NCI-H1092 (cell line): ENCODE results near the gene MAB21L3.

ENCODE experiments used
- DNase-seq: peaks from one replicate; lab custom pipeline; 2025; lab: John Stamatoyannopoulos, UW

Gene MAB21L3

DNA sequence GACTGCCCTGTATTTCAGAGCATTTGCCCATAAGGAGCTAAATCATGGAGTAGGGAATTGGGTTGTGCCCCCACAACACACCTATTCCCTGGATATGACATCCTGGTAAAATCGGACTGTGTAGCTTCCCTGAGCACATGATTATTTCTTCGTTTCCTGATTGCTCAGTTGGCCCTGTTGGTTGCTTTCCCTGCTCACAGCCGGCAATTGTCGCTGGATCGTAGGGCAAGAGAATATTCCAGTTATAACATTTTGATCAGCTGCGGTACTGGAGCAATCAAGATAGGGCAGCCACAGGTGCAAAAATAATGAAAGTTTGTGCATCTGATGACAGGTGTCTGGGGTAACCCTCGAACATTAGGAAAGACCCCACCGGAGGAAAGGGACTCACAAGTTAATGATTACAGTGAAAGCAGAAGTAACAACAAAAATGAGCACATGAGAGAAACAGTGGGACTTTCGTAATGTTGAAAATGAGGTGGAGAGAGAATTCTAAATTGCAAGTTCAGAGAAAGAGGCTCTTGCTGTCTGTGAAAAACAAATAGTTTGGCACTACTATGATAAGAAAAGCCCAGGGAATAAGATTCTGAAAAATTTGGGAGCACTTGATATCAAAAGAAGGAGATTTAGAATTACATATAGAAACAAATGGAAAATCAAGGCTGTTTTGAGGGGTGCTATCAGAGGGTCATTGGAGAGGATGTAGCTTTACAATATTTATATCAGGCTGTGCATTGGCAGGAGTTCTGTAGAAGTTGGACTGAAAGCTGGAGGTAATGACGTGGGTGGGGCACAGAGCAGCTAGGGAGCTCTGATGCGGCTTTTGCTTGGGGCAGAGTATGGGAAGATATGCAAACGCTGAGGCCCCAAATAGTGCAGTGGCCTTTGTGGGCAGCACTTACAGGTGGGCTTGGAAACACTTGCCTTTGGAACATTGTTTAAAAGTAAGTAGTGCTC, at the start of gene MAB21L3:
MAB21L3 (plus strand) TSS at position 833 of the 957 bp plus-strand sequence. CDS start 1,217 bp downstream, outside the sequence.
- DNase-seq: no peak

DNA sequence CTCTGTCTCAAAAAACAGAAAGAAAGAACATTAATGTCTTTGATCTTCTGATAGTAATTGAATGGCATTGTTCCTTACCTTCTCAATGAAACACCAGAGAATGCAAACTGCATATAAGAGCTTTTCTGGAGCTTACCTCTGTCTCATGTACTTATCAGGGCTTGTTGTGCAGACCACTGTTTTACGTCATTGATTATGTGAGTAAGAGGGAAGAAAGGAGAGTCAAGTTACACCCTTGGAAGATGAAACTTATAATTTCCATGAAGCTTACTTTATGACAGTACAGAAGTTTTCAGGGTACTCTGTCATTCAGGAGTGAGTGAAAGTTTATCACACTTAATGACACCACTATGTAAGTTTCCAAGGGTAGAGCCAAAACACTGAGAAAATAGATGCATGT, 49.0 kb upstream of the MAB21L3 start:
- no peak for DNase-seq

DNA sequence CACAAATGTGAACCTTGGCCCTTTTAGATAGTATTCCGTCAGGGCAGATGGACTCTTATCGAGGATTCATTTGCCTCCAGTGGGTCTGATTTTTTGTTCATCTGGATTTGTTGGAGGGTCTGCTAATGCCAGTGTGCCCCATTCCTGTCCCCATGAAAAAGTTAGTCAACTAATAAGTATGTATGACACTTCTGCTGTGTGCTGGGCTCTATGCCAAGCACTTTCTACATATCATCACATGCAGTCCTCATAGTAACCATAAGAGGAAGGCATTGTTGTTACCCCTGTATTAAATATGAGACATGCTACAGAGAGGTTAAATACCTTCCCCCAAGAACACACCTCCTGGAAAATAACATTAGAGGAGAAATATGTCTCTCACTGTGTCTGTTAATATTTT, 46.6 kb upstream of the MAB21L3 start:
- no peak for DNase-seq

DNA sequence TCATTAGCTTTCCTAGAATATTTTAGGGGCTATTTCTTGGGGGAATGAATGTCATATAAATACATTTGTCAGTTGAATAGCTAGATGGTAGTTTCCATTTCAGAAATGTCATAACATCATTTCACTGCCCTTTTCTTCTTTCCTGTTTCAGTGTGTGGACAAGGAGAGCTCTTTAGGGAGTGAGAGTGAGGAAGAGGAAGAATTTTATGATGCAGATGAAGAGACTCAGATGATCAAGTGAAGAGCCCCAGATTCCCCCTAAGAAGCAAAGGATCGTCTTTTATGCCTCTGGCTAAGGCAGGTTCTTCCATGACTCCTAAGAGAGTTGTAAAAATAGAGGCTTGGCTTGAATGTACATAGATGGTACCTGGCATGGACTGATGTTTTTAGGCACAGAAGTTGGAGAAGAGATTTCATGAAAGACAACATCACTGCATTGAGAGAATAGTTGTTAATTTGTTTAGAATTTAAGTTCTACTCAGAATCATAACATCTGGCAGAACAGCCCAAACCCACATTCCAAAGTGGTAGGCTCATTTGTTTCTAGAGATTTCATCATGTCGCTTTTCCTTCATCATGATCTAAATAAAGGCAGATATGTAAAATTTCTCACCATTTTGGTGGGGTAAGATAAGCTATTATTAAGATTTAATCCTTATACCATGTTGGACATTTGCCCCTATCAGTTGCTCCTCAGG, 44.2 kb upstream of the MAB21L3 start:
- DNase-seq: no peak

DNA sequence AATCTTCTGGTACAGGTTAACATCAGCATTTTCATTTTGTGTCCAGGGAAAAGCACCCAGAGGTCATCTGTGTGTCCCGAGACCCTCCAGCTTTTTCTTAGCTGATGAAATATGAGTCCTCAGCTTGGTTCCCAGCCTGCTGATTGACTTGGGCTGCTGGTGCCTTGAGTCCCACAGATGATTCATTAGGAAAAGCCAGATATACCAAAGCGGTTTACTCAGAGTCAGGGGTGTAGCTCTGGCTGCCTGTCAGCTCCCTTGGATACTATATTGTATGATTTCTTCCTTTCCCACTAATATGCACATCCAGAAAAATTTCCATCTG, 43.7 kb upstream of the MAB21L3 start:
- no peak for DNase-seq

DNA sequence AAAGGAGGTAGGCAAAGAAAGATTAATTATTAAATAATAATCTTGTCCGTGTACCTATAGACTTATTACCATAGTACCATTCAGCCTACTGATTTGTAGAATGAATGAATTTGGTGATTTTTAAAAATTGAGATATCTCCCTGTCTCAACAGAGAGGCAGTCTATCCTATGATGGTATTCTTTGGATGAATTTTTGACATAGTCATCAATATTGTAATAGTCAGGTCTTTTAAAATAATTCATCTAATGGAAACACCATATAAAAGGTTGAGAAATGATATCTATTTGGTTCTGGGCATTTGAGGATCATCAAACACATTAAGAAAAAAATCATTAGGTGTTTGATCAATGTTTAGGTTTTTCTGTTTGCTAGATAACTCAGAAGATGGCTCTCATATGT, 35.6 kb upstream of the MAB21L3 start:
- no peak for DNase-seq

DNA sequence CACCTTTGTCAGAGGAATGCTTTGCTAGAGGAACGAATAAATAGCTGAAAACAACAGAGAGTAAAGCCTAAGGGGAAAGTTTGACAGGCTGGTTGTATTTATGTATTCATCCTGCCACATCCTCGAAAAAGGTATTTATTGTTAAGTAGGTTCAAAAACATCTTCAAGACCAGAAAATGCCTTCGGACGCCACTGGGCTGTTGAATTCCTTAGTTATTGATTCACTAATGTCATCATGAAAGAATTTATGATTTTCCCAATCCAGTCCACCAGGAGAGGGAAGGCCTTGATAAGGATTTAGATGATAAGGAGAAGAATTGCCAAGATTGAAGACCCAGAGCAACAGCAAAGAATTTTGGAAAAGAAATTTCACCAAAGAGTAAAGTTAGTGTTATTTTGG, 35.2 kb upstream of the MAB21L3 start:
- DNase-seq: no peak

DNA sequence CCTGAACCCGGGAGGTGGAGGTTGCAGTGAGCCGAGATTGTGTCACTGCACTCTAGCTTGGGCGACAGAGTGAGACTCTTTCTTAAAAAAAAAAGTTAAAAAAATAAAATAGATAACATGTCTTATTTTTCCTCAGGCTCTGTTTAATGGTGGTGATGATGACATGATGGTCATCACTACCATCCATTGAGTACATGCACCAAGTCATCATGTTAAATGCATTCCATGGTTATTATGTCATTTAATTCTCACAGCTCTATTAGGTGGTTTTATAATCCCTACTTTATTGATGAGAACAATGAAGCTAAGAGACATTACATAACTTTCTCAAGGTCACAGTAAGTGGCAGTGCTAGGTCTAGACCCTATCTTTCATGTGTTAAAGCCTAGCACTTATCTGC, 34.4 kb upstream of the MAB21L3 start:
- no peak for DNase-seq

DNA sequence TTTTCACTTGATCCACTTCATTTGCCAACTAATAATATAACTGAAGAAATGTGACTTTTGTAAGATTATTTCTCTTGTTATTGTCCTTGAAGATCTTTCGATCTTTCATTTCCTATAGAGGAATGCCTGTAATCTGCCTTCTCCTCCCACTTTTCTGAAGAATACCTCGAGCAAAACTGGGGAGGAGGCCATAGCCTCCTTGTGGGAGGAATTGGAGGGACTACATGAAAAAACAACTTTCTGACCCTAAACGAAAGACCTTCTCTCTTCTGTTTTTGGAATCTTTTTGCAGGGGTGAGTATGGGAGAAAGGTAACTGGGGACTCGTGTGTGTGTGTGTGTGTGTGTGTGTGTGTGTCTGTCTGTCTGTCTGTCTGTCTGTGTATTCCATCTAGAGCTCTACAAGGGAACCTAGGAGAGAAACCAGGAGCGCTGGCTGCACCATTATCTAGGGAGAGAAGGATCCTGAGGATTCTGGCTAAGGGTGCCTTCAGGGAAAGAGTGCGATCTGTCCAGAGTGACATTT, 32.4 kb upstream of the MAB21L3 start:
- no peak for DNase-seq

DNA sequence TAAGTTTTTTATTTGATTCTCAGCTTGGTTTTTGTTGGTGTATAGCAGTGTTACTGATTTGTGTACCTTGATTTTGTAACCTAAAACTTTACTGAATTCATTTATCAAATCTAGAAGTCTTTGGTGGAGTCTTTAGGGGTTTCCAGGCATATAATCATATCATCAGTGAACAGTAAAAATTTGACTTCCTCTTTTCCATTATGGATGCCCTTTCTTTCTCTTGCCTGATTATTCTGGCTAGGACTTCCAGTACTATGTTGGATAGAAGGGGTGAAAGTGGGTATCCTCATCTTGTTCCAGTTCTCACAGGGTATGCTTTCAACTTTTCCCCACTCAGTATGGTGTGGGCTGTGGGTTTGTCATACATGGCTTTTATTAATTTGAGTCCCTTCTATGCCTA, 23.6 kb upstream of the MAB21L3 start:
- DNase-seq: no peak

DNA sequence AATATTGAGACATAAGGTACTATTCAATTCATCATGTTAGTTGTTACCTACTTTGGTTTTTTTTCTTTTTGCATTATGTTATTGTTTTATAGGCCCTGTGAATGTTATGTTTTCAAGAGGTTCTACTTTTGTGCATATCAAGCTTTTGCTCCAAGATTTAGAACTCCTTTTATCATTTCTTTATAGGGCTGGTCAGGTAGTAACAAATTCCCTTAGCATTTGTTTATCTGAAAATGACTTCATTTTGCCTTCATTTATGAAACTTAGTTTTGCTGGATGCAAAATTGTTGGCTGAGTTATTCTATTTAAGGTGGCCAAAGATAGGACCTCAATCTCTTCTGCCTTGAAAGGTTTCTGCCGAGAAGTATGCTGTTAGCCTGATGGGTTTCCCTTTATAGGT, 21.3 kb upstream of the MAB21L3 start:
- no peak for DNase-seq

DNA sequence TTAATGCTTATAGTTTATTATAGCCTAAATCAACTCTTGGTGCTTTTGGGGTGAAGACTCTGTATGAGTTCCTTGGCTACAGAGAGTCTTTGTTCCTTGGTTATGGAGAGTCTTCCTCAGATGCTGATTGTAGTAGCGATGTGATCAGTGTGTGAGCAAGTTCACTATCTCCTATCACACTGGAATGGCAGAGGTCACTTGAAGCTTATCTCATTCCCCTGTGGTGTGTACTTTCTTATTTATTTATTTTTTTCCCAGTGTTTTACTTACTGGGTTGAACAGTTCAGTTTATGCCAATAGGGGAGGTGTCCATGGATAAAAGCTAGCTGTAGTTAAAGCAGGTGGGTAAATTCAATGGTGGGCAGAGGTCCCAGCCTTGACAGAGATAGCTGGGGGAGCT, 20.1 kb upstream of the MAB21L3 start:
- no peak for DNase-seq

DNA sequence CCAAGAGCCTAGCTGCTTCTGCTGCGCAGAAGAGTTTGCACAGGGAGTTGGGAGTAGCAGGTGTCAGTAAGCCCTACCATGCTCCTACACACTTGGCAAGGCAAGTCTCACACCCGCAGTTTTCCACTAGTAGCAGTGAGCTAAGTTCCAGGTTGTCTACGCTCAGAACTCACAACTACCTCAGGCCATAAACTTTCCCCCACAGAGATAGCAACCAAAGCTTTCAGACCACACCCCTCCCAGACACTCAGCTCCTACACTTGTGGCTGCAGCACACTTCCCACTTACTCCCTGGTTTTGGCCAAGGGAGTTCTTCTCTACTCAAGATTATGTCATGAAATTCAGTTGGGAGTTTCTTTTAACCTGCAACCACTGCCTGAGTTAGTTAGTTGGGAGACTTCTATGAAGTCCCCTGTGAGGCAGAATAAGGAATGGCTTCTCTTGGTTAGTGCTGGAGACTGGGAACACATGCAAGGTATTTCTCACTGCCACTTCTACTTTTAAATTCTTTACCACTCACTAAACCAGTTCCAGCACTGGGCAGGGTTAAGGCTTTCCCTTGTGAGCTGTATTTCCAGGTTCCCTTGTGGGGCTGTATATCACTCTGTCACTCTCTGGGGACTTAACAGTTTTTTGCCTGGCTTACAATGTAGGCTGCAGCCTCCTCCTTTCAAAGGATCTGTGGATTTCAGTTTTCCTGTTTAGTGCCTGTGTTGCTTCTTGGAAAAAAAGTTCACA, 18.3 kb upstream of the MAB21L3 start:
- DNase-seq: no peak

DNA sequence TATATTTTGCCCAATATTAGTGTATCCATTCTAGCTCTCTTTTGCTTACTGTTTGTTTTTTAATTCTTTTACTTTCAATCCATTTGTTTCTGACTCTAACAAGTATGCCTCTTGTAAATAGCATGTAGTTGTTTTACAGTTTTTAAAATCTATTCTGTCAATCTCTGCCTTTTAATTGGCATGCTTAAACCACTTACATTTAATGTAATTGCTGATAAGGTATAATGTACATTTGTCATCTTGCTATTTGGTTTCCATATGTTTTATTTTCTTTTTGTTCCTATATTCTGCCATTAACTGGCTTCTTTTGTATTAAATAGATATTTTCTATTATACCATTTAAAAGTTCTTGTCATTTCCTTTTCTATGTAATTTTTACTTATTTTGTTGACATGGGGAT, 16.2 kb upstream of the MAB21L3 start:
- DNase-seq: no peak

DNA sequence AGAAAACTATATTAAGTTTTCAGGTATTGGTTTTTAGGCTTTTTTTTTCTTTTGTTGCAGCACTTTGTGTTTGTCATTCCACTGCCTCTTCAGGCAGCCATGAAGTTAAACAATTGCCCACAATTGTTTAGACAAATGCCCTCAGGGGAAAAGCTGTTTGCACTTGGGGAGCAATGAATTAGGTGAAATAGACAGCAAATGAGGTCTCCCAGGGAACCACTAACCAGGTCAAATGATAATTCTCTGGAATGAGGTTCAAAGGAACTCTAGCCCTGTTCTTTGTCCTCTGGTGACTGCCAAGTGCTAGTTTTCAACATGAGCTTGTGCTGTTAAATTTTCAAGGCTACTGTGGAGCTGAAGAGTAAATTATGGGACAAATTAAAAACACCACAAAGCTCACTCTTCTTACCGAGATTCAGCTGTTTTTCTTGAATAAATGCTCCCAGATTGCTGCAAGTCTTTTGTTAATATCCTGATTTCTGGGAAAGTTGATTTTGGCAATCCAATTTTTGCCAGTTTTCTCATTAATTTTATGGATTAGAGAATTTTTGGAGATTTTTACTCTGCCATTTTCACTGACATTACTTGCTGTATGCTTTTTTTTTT, 15.1 kb upstream of the MAB21L3 start:
- DNase-seq: no peak

DNA sequence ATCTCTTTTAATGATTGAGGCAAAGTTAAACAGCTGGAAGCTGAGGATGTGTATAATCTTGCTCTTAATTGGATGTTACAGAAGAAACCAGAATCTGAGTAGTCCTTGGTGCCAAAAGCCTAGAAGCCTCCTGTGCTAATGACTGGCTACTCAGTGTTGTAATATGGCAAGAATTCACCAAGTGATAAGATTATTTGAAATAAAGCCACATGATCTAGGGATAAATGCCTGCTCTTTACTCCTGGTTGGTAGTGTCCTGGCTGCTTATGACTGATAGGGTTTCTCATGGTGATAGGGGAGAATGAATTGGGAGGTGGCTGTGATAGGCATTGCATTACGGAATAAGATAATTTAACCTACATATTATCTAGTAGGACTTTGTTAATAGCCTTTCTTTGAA, 13.6 kb upstream of the MAB21L3 start:
- no peak for DNase-seq

DNA sequence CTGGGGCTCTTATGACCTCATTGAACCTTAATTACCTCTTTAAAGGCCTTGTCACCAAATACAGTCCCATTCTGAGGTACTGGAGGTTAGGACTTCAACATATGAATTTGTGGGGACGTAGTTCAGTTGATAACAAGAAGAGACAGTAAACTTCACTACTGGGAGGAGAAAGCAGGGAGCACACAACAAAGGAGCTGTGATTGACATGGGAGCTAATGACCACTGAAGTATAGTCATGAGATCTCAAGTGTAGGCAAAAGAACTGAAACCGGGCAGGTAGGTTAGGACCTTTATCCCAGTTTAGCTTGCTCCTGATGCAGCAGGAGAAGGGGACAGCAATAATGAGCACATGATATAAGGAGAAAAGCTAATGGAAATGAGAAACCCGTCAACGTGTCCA, 11.8 kb upstream of the MAB21L3 start:
- DNase-seq: no peak

DNA sequence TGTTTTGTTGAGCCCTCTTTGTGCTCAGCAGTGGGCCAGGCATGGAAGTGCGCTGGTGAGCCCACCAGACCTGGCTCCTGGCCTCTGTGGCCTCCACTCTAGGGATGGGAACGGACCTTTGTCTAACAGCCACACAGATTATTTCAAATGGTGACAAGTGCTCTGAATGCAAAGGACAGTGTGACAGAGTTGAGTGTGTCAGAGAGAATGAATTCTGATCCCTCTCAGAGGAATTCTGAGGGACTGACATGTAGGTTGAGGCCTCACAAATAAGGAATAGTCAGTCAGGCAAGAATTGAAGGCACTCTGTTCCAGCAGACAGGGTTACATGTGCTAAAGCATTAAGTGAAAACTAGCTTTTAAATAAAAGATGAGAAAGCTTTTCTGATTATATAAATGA, 11.3 kb upstream of the MAB21L3 start:
- DNase-seq: no peak

DNA sequence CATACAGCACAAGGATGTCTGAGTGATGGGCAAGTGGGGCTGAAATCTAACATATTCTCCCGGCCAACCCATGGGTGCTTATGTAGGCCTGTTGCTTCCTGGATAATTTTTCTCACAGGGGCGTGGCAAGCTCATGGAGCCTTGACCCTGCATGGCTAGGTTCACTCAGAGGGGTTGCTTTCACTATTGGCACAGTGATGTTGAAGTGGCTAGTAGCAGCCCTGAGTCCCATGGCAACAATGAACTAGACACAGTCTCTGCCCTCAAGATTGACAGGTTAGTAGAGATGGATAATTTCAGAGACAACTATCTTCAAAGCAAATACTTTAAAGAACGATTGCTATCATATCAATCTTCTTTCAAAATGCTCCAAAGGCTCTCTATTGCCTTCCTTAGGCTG, 6.5 kb upstream of the MAB21L3 start:
- no peak for DNase-seq

DNA sequence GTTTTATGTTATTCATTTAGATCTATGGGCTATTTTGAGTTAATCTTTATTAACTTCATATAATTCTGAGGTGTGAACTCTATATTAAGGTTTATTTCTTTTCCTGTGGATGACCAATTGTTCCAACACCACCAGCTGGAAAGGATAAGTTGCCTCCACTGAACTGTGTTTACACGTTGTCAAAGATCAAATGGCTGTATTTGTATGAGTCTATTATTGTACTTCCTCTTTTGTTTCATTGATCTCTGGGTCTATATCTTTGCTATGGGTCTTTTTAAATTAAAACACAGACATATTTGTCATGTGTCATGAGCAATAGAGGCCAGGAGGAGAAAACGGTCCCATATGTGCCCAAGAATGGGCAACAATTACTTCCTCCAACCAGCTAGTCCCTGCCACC, 5.2 kb upstream of the MAB21L3 start:
- no peak for DNase-seq

DNA sequence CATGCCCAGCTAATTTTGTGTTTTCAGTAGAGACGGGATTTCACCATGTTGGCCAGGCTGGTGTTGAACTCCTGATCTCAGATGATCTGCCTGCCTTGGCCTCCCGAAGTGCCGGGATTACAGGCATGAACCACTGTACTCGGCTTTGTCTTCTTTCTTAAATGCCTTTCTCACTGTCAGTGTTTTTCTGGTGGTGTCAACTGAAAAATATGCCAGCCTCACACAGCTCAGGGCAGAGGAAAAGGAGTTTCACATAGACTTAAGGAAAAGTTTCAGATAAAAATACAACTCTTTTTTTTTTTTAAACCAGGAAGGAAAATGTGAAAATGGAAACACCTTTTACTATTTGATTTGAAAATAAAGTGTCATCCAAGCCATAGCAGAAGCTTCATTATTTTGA, 4.6 kb upstream of the MAB21L3 start:
- no peak for DNase-seq

DNA sequence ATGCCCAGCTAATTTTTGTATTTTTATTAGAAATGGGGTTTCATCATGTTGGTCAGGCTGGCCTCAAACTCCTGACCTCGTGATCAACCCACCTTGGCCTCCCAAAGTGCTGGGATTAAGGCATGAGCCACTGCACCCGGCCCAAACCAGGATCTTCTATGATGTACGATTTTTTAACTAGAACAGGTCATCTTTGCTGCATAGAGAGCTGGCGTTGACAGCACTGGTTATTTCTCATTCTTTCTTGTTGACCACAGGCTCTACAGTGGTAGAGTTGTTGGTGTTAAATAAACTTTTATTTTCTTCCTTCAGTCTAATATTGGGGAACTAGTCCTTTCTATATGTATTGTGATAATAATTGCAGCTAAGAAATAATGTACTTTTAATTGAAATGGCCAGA, 3.8 kb upstream of the MAB21L3 start:
- DNase-seq: no peak
